PC-9 (cell line): Measurements from ENCODE around the gene SLC1A2. TPM values are rescaled to one million over a fixed set of nuclear protein-coding genes. Genes with fewer than 3 reads are reported as not detected.
A peak's percentile ranks its signal among the peaks of the same experiment; 100 is the strongest.

ENCODE experiments used
- BruUV-seq: library from RNA; stranded (reverse); fragments of 400-500 nt; replicated peaks from 2 replicates; lab custom pipeline; 2021; lab: Mats Ljungman, UMichigan
- CTCF ChIA-PET: fragments of 300-600 bp; sonication (Branson Sonifier 250); formaldehyde crosslinking; loops from one replicate; lab custom pipeline; 2022; ENCODE audit warnings: antibody characterized with exemption; lab: Charles Lee
- POLR2A ChIA-PET: fragments of 300-600 bp; sonication (Branson Sonifier 250); formaldehyde crosslinking; loops from one replicate; lab custom pipeline; 2022; ENCODE audit warnings: antibody characterized with exemption; ENCODE audit not compliant: unreplicated experiment; lab: Charles Lee
- DNase-seq, 2 experiments: peaks; one replicate each; pipeline versions ENCODE4 v3.0.0 to v3.0.0-alpha.2; 2015 to 2022; ENCODE audit warnings: mixed read lengths in 1 of 2
- H2AFZ ChIP-seq: fragments of 200-600 bp; sonication (generic); 2 replicates; pipeline ENCODE4 v1.8.1; 2017; ENCODE audit warnings: antibody characterized with exemption
- H3F3A ChIP-seq: fragments of 200-600 bp; sonication (generic); 2 replicates; pipeline ENCODE4 v1.8.1; 2017; ENCODE audit warnings: antibody characterized with exemption, mild to moderate bottlenecking, low read depth; ENCODE audit not compliant: insufficient read depth
- H3K27ac ChIP-seq: fragments of 200-600 bp; sonication (generic); 2 replicates; pipeline ENCODE4 v1.6.1; 2016; ENCODE audit warnings: mixed run types
- H3K27me3 ChIP-seq: fragments of 200-600 bp; sonication (generic); 2 replicates; pipeline ENCODE4 v1.6.1; 2016; ENCODE audit warnings: low read depth, mixed run types; ENCODE audit not compliant: insufficient read depth
- H3K36me3 ChIP-seq: fragments of 200-600 bp; sonication (generic); 2 replicates; pipeline ENCODE4 v1.6.1; 2016; ENCODE audit warnings: low read depth, mixed run types
- H3K4me1 ChIP-seq: fragments of 200-600 bp; sonication (generic); replicated peaks from 2 replicates; pipeline ENCODE4 v1.6.1; 2016; ENCODE audit warnings: mixed run types; ENCODE audit not compliant: insufficient read depth
- H3K4me2 ChIP-seq: fragments of 200-600 bp; sonication (generic); 2 replicates; pipeline ENCODE4 v1.6.1; 2017; ENCODE audit warnings: mixed run types
- H3K4me3 ChIP-seq: fragments of 200-600 bp; sonication (generic); 2 replicates; pipeline ENCODE4 v1.6.1; 2016; ENCODE audit warnings: mixed run types
- H3K79me2 ChIP-seq: fragments of 200-600 bp; sonication (generic); 2 replicates; pipeline ENCODE4 v1.6.1; 2017; ENCODE audit warnings: low read depth, mixed run types
- H3K9me2 ChIP-seq: fragments of 200-600 bp; sonication (generic); 2 replicates; pipeline ENCODE4 v1.8.1; 2017; ENCODE audit warnings: mild to moderate bottlenecking; ENCODE audit not compliant: insufficient read depth
- H3K9me3 ChIP-seq: fragments of 200-600 bp; sonication (generic); 2 replicates; pipeline ENCODE4 v1.8.1; 2016; ENCODE audit warnings: low read depth; ENCODE audit not compliant: insufficient read depth
- H4K20me1 ChIP-seq: fragments of 200-600 bp; sonication (generic); 2 replicates; pipeline ENCODE4 v1.8.1; 2017; ENCODE audit not compliant: insufficient read depth
- CTCF ChIP-seq: fragments of 200-600 bp; sonication (generic); conservative IDR thresholded peaks from 2 replicates; pipeline ENCODE4 v1.6.1; 2017; ENCODE audit warnings: mixed run types, antibody characterized with exemption, mild to moderate bottlenecking, moderate library complexity
- EZH2 ChIP-seq: fragments of 200-600 bp; sonication (generic); IDR thresholded peaks from 2 replicates; pipeline ENCODE4 v1.8.0; 2017; ENCODE audit warnings: antibody characterized with exemption, low read depth
- intact Hi-C: fragments of 100-400 bp; cut with micrococcal nuclease; formaldehyde crosslinking; loops from one replicate; pipeline ENCODE4 v1.10.0; 2022; ENCODE audit not compliant: unreplicated experiment
- total RNA-seq: library from RNA; stranded (reverse); gene quantifications from 2 replicates; pipeline ENCODE4 v1.2.3, GENCODE V29; 2021

The SLC1A2 gene
- total RNA-seq, 1 experiment from 2014 or later: 0.09 TPM

GRCh38 chr11:35337136-35337913 lies 82.0 kb downstream of the SLC1A2 start:
- no peak overlapping the region for H2AFZ ChIP-seq
- H3K36me3 ChIP-seq: no peaks in the 10 kb centered on the region
- CTCF ChIA-PET: interaction anchor here (0.7 kb wide), 1 partner anchor 124 kb away, joined by 3 read pairs; no protein-coding TSS in a partner anchor
- POLR2A ChIA-PET: interaction anchor here (0.6 to 0.9 kb wide), 5 partner anchors 42 to 360 kb away, joined by 3 to 7 read pairs (median 6); no protein-coding TSS in a partner anchor
- H3K4me1 ChIP-seq: peaks cover 33% of the 10 kb centered on the region
- no peaks in the 10 kb centered on the region for H3K27me3 ChIP-seq
- H3K9me3 ChIP-seq: no peaks in the 10 kb centered on the region; the same call in 1 of the 2 replicates
- no peaks in the 10 kb centered on the region for H4K20me1 ChIP-seq
- H3K4me3 ChIP-seq: no peak overlapping the region
- BruUV-seq: no TSS peak
- H3K27ac ChIP-seq: peak overlapping the region; percentile 92
- no peaks in the 10 kb centered on the region for H3K79me2 ChIP-seq
- TF ChIP-seq CTCF (no peak), EZH2 (no peak)
- H3F3A ChIP-seq: peaks cover 27% of the 10 kb centered on the region
- peak; percentile 56 to 99 for DNase-seq
- intact Hi-C loops: loop anchor here (5.0 kb wide), 1 partner anchor 45 kb away; no protein-coding TSS in a partner anchor
- no peaks in the 10 kb centered on the region for H3K9me2 ChIP-seq
- H3K4me2 ChIP-seq: peak overlapping the region; percentile 55

- intact Hi-C loops: loop anchor here (5.0 kb wide), 1 partner anchor 44 kb away; no protein-coding TSS in a partner anchor
- no TSS peak for BruUV-seq
Observed at GRCh38 chr11:35336726-35337125, 82.6 kb downstream of the SLC1A2 start.

More at GRCh38 chr11:35336726-35337125, 82.6 kb downstream of the SLC1A2 start:
- no peak for TF ChIP-seq CTCF
- TF ChIP-seq EZH2: no peak
- Histone ChIP-seq H3F3A (peaks cover 27% of the 10 kb centered on the region), H3K27ac (peak overlapping the region; percentile 92), H3K4me2 (peak overlapping the region; percentile 29), H2AFZ (no peak overlapping the region), H3K9me2 (no peaks in the 10 kb centered on the region), H3K9me3 (no peaks in the 10 kb centered on the region; the same call in 1 of the 2 replicates), H4K20me1 (no peaks in the 10 kb centered on the region), H3K27me3 (no peaks in the 10 kb centered on the region), H3K36me3 (no peaks in the 10 kb centered on the region), H3K4me3 (no peak overlapping the region), H3K79me2 (no peaks in the 10 kb centered on the region), H3K4me1 (peaks cover 33% of the 10 kb centered on the region)
- no peak for DNase-seq
- CTCF ChIA-PET: interaction anchor here (0.7 kb wide), 1 partner anchor 123 kb away, joined by 3 read pairs; no protein-coding TSS in a partner anchor
- POLR2A ChIA-PET: interaction anchor here (0.6 to 0.9 kb wide), 5 partner anchors 41 to 360 kb away, joined by 3 to 7 read pairs (median 6); no protein-coding TSS in a partner anchor
